SU-DHL-6 (cell line): ENCODE measurements around the gene UPK2.
"Not testable (repeated sequence)": the region's sequence is repeated elsewhere in the genome, so short reads cannot be mapped to it uniquely, and the experiment has no call there.

Experiments
- H2AFZ ChIP-seq: fragments of 200-600 bp; sonication (generic); 2 replicates; pipeline ENCODE4 v1.6.1; 2014; ENCODE audit warnings: low read depth, mild to moderate bottlenecking, moderate library complexity, mixed read lengths, antibody characterized with exemption, low read length; ENCODE audit not compliant: severe bottlenecking
- H3F3A ChIP-seq: fragments of 200-600 bp; shearing (Covaris generic); 2 replicates; pipeline ENCODE4 v1.6.0; 2016; ENCODE audit warnings: antibody characterized with exemption, mild to moderate bottlenecking; ENCODE audit not compliant: insufficient read depth
- H3K27ac ChIP-seq: fragments of 200-600 bp; sonication (generic); 2 replicates; pipeline ENCODE4 v1.5.1; 2016; ENCODE audit warnings: low read depth, mild to moderate bottlenecking, low read length, moderate library complexity, mixed read lengths
- H3K27me3 ChIP-seq: fragments of 200-600 bp; sonication (generic), shearing (Covaris generic); 2 replicates; pipeline ENCODE4 v1.6.0; 2014; ENCODE audit warnings: mild to moderate bottlenecking, low read length
- H3K36me3 ChIP-seq: fragments of 200-600 bp; sonication (generic); 2 replicates; pipeline ENCODE4 v1.6.1; 2014; ENCODE audit warnings: mild to moderate bottlenecking, low read length, mixed read lengths
- H3K4me2 ChIP-seq: fragments of 300-600, 200-600 bp; shearing (Covaris generic), sonication (generic); 2 replicates; pipeline ENCODE4 v1.6.0; 2014; ENCODE audit warnings: low read length, low read depth, mild to moderate bottlenecking; ENCODE audit not compliant: poor library complexity, severe bottlenecking
- H3K4me3 ChIP-seq: fragments of 200-600 bp; sonication (generic); 2 replicates; pipeline ENCODE4 v1.5.1; 2014; ENCODE audit warnings: antibody characterized with exemption, low read length, mild to moderate bottlenecking, mixed read lengths; ENCODE audit not compliant: insufficient read depth, poor library complexity, severe bottlenecking
- H3K79me2 ChIP-seq: fragments of 200-600 bp; sonication (generic); 2 replicates; pipeline ENCODE4 v1.6.1; 2014; ENCODE audit warnings: mild to moderate bottlenecking, low read length, moderate library complexity; ENCODE audit not compliant: insufficient read depth
- H3K9ac ChIP-seq: fragments of 200-600 bp; sonication (generic); 2 replicates; pipeline ENCODE4 v1.7.0; 2014; ENCODE audit warnings: mild to moderate bottlenecking, low read length
- H3K9me2 ChIP-seq: fragments of 200-600 bp; sonication (generic); replicated peaks from 2 replicates; pipeline ENCODE4 v1.6.1; 2014; ENCODE audit warnings: low read length; ENCODE audit not compliant: insufficient read depth
- H3K9me3 ChIP-seq: fragments of 200-600 bp; sonication (generic); 2 replicates; pipeline ENCODE4 v1.6.1; 2014; ENCODE audit warnings: low read length, mixed read lengths; ENCODE audit not compliant: insufficient read depth
- H4K20me1 ChIP-seq: fragments of 200-600 bp; sonication (generic); 2 replicates; pipeline ENCODE4 v1.6.1; 2014; ENCODE audit warnings: low read depth, mild to moderate bottlenecking, antibody characterized with exemption, low read length, moderate library complexity, mixed read lengths
- EZH2phosphoT487 ChIP-seq: fragments of 200-600 bp; sonication (generic), shearing (Covaris generic); conservative IDR thresholded peaks from 2 replicates; pipeline ENCODE4 v1.6.1; 2018; ENCODE audit warnings: mild to moderate bottlenecking, antibody characterized with exemption, low read length, moderate library complexity, mixed read lengths
- TF ChIP-seq, protein P1 (sequence below): fragments of 200-600 bp; sonication (generic); IDR thresholded peaks from one replicate; pipeline ENCODE4 v1.5.1; 2017; ENCODE audit warnings: antibody characterized with exemption, mild to moderate bottlenecking, low read length, moderate library complexity; ENCODE audit not compliant: insufficient read depth, poor library complexity, severe bottlenecking

UPK2 gene

DNA sequence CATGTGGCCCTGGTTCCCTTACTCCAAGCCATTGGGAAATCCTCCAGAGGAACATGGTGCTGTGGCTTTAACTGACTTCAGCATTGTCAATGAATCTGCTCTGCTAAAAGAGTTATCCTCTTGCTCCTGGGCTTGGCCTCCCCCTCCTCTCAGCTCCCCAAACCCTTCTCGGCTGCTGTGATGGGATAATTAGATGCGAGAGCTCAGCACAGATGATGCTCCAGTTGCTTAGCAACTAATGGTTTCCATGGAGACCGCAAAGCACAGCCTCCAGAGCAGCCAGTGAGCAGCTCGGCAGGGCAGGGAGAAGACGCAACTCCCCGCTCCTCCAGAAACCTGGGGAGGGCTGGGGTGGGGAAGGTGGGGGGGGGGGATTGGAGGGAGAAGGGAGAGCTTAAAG lies 2.8 kb upstream of the UPK2 start:
- Histone ChIP-seq H3K79me2 (no peaks in the 10 kb centered on the region), H2AFZ (no peak overlapping the region), H3K9me2 (no peaks in the 10 kb centered on the region), H3K4me2 (no peak overlapping the region), H3K27me3 (no peaks in the 10 kb centered on the region), H3K9ac (no peak overlapping the region), H3F3A (no peaks in the 10 kb centered on the region), H4K20me1 (no peaks in the 10 kb centered on the region), H3K4me3 (no peak overlapping the region), H3K36me3 (no peaks in the 10 kb centered on the region), H3K9me3 (no peaks in the 10 kb centered on the region), H3K27ac (no peak overlapping the region)
- TF ChIP-seq EZH2phosphoT487: no peak
- TF ChIP-seq, protein P1, sequence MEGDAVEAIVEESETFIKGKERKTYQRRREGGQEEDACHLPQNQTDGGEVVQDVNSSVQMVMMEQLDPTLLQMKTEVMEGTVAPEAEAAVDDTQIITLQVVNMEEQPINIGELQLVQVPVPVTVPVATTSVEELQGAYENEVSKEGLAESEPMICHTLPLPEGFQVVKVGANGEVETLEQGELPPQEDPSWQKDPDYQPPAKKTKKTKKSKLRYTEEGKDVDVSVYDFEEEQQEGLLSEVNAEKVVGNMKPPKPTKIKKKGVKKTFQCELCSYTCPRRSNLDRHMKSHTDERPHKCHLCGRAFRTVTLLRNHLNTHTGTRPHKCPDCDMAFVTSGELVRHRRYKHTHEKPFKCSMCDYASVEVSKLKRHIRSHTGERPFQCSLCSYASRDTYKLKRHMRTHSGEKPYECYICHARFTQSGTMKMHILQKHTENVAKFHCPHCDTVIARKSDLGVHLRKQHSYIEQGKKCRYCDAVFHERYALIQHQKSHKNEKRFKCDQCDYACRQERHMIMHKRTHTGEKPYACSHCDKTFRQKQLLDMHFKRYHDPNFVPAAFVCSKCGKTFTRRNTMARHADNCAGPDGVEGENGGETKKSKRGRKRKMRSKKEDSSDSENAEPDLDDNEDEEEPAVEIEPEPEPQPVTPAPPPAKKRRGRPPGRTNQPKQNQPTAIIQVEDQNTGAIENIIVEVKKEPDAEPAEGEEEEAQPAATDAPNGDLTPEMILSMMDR: no peak

DNA sequence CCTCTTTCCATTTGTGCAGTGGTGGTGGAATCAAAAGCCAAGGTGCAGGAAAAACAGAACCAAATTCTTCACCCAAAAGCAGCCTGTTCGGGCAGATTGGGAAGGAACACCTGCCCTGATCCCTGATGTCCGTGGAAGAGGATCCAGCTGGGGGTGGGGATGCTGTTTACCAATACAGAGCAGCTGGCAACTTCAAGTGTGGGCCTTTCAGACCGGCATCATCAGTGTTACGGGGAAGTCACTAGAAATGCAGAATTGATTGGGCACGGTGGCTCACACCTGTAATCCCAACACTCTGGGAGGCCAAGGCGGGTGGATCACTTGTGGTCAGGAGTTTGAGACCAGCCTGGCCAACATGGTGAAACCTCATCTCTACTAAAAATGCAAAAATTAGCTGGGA lies 2.1 kb upstream of the UPK2 start:
- H3K4me3 ChIP-seq, H3K36me3 ChIP-seq, H3K9me3 ChIP-seq, H3K9me2 ChIP-seq, H3K79me2 ChIP-seq, H3F3A ChIP-seq, H3K27ac ChIP-seq, H3K4me2 ChIP-seq, H2AFZ ChIP-seq, H4K20me1 ChIP-seq, H3K27me3 ChIP-seq, H3K9ac ChIP-seq: not testable (repeated sequence)

- H3K36me3 ChIP-seq: no peaks in the 10 kb centered on the region
- no peaks in the 10 kb centered on the region for H3K9me3 ChIP-seq
- H2AFZ ChIP-seq: no peak overlapping the region
- no peak overlapping the region for H3K4me2 ChIP-seq
- H3K9me2 ChIP-seq: no peaks in the 10 kb centered on the region
- no peak overlapping the region for H3K27ac ChIP-seq
- no peak overlapping the region for H3K4me3 ChIP-seq
- no peak for TF ChIP-seq EZH2phosphoT487
- TF ChIP-seq, protein P1: peak; percentile 20
- no peak overlapping the region for H3K9ac ChIP-seq
- no peaks in the 10 kb centered on the region for H3K79me2 ChIP-seq
- H3K27me3 ChIP-seq: no peaks in the 10 kb centered on the region
- no peaks in the 10 kb centered on the region for H4K20me1 ChIP-seq
- no peaks in the 10 kb centered on the region for H3F3A ChIP-seq
Measured at GRCh38 chr11:118956847-118957469, 860 bp downstream of the UPK2 start.

- no peaks in the 10 kb centered on the region for H3K9me3 ChIP-seq
- H4K20me1 ChIP-seq: no peaks in the 10 kb centered on the region
- no peak for TF ChIP-seq EZH2phosphoT487
- TF ChIP-seq, protein P1: no peak
- no peaks in the 10 kb centered on the region for H3K79me2 ChIP-seq
- H3K4me2 ChIP-seq: no peak overlapping the region
- H3K9me2 ChIP-seq: no peaks in the 10 kb centered on the region
- H3K9ac ChIP-seq: no peak overlapping the region
- H3K27ac ChIP-seq: no peak overlapping the region
- no peak overlapping the region for H3K4me3 ChIP-seq
- no peaks in the 10 kb centered on the region for H3K36me3 ChIP-seq
- no peaks in the 10 kb centered on the region for H3F3A ChIP-seq
- no peak overlapping the region for H2AFZ ChIP-seq
- no peaks in the 10 kb centered on the region for H3K27me3 ChIP-seq
Measured at GRCh38 chr11:118957549-118957948, 1.5 kb downstream of the UPK2 start.
